HEK293 (cell line): Measurements from ENCODE around the gene ARID3B.

ENCODE experiments used
- BCL11A ChIP-seq: fragments of 450-650 bp; formaldehyde crosslinking; IDR thresholded peaks from 2 replicates; pipeline ENCODE4 v1.5.1; 2016; ENCODE audit warnings: low read depth, missing biosample characterization, missing genetic modification characterization
- EGR2 ChIP-seq: fragments of 450-650 bp; formaldehyde crosslinking; IDR thresholded peaks from 2 replicates; pipeline ENCODE4 v1.5.1; 2016; ENCODE audit warnings: low read depth, missing biosample characterization, missing genetic modification characterization
- GLIS1 ChIP-seq: fragments of 450-650 bp; formaldehyde crosslinking; IDR thresholded peaks from 2 replicates; pipeline ENCODE4 v1.5.1; 2016; ENCODE audit warnings: missing biosample characterization, missing genetic modification characterization
- GLIS2 ChIP-seq: fragments of 450-650 bp; formaldehyde crosslinking; IDR thresholded peaks from 2 replicates; pipeline ENCODE4 v1.5.1; 2016; ENCODE audit warnings: missing biosample characterization, missing genetic modification characterization
- KLF10 ChIP-seq: fragments of 450-650 bp; IDR thresholded peaks from 2 replicates; pipeline ENCODE4 v1.5.1; 2018; ENCODE audit warnings: missing biosample characterization, mild to moderate bottlenecking, missing genetic modification characterization
- MZF1 ChIP-seq: fragments of 450-650 bp; formaldehyde crosslinking; IDR thresholded peaks from 2 replicates; pipeline ENCODE4 v1.5.1; 2017; ENCODE audit warnings: missing biosample characterization, missing genetic modification characterization, borderline replicate concordance
- WT1 ChIP-seq: fragments of 450-650 bp; formaldehyde crosslinking; IDR thresholded peaks from 2 replicates; pipeline ENCODE4 v1.5.1; 2016; ENCODE audit warnings: missing biosample characterization, missing genetic modification characterization
- ZBTB17 ChIP-seq: fragments of 450-650 bp; formaldehyde crosslinking; IDR thresholded peaks from 2 replicates; pipeline ENCODE4 v1.5.1; 2016; ENCODE audit warnings: missing biosample characterization, missing genetic modification characterization
- ZBTB20 ChIP-seq: fragments of 450-650 bp; formaldehyde crosslinking; IDR thresholded peaks from 2 replicates; pipeline ENCODE4 v1.5.1; 2016; ENCODE audit warnings: missing biosample characterization, missing genetic modification characterization
- ZFP41 ChIP-seq: fragments of 450-650 bp; formaldehyde crosslinking; IDR thresholded peaks from 2 replicates; pipeline ENCODE4 v1.5.1; 2016; ENCODE audit warnings: missing biosample characterization, missing genetic modification characterization, borderline replicate concordance
- ZNF155 ChIP-seq: fragments of 450-650 bp; formaldehyde crosslinking; IDR thresholded peaks from 2 replicates; pipeline ENCODE4 v1.5.1; 2016; ENCODE audit warnings: missing biosample characterization, missing genetic modification characterization
- ZNF184 ChIP-seq: fragments of 450-650 bp; IDR thresholded peaks from 2 replicates; pipeline ENCODE4 v1.5.1; 2018; ENCODE audit warnings: missing biosample characterization, mild to moderate bottlenecking, missing genetic modification characterization
- ZNF335 ChIP-seq: fragments of 450-650 bp; formaldehyde crosslinking; conservative IDR thresholded peaks from 2 replicates; pipeline ENCODE4 v1.5.1; 2016; ENCODE audit warnings: missing biosample characterization, missing genetic modification characterization
- ZNF341 ChIP-seq: fragments of 450-650 bp; formaldehyde crosslinking; IDR thresholded peaks from 2 replicates; pipeline ENCODE4; 2016; ENCODE audit warnings: low read depth, missing biosample characterization, missing genetic modification characterization
- ZNF391 ChIP-seq: fragments of 450-650 bp; formaldehyde crosslinking; IDR thresholded peaks from 2 replicates; pipeline ENCODE4 v1.5.1; 2016; ENCODE audit warnings: low read depth, missing biosample characterization, missing genetic modification characterization, borderline replicate concordance
- ZNF558 ChIP-seq: fragments of 450-650 bp; formaldehyde crosslinking; IDR thresholded peaks from 2 replicates; pipeline ENCODE4 v1.5.1; 2016; ENCODE audit warnings: missing biosample characterization, missing genetic modification characterization
- ZNF600 ChIP-seq: fragments of 450-650 bp; formaldehyde crosslinking; IDR thresholded peaks from 2 replicates; pipeline ENCODE4 v1.5.1; 2016; ENCODE audit warnings: missing biosample characterization, missing genetic modification characterization
- ZNF629 ChIP-seq: fragments of 450-650 bp; formaldehyde crosslinking; IDR thresholded peaks from 2 replicates; pipeline ENCODE4 v1.5.1; 2017; ENCODE audit warnings: missing biosample characterization, missing genetic modification characterization
- ZNF660 ChIP-seq: fragments of 450-650 bp; IDR thresholded peaks from 2 replicates; pipeline ENCODE4 v1.5.1; 2018; ENCODE audit warnings: missing biosample characterization, mild to moderate bottlenecking, missing genetic modification characterization
- ZNF707 ChIP-seq: fragments of 450-650 bp; formaldehyde crosslinking; IDR thresholded peaks from 2 replicates; pipeline ENCODE4 v1.5.1; 2016; ENCODE audit warnings: missing biosample characterization, missing genetic modification characterization
- ZNF76 ChIP-seq: fragments of 450-650 bp; formaldehyde crosslinking; IDR thresholded peaks from 2 replicates; pipeline ENCODE4; 2016; ENCODE audit warnings: low read depth, missing biosample characterization, missing genetic modification characterization, borderline replicate concordance
- ZNF785 ChIP-seq: fragments of 450-650 bp; formaldehyde crosslinking; IDR thresholded peaks from 2 replicates; pipeline ENCODE4 v1.5.1; 2016; ENCODE audit warnings: missing biosample characterization, missing genetic modification characterization
- ZNF792 ChIP-seq: fragments of 450-650 bp; formaldehyde crosslinking; IDR thresholded peaks from 2 replicates; pipeline ENCODE4 v1.5.1; 2016; ENCODE audit warnings: missing biosample characterization, missing genetic modification characterization
- ZNF830 ChIP-seq: fragments of 450-650 bp; IDR thresholded peaks from 2 replicates; pipeline ENCODE4 v1.5.0; 2018; ENCODE audit warnings: missing biosample characterization, missing genetic modification characterization, low read depth, mild to moderate bottlenecking, moderate library complexity
- ZSCAN16 ChIP-seq: fragments of 450-650 bp; formaldehyde crosslinking; IDR thresholded peaks from 2 replicates; pipeline ENCODE4 v1.5.1; 2016; ENCODE audit warnings: missing biosample characterization, missing genetic modification characterization
- TF ChIP-seq, protein P1 (sequence below): IDR thresholded peaks from 2 replicates; pipeline ENCODE4 v1.6.1; 2011; ENCODE audit warnings: mild to moderate bottlenecking, low read depth, low read length, borderline replicate concordance
- TF ChIP-seq, protein P2 (sequence below): fragments of 450-650 bp; formaldehyde crosslinking; IDR thresholded peaks from 2 replicates; pipeline ENCODE4 v1.5.1; 2017; ENCODE audit warnings: missing biosample characterization, missing genetic modification characterization
- TF ChIP-seq, protein P3 (sequence below): fragments of 450-650 bp; formaldehyde crosslinking; conservative IDR thresholded peaks from 2 replicates; pipeline ENCODE4 v1.5.1; 2016; ENCODE audit warnings: low read depth, missing biosample characterization, missing genetic modification characterization
- TF ChIP-seq, protein P4 (sequence below): fragments of 450-650 bp; formaldehyde crosslinking; IDR thresholded peaks from 2 replicates; pipeline ENCODE4 v1.5.1; 2016; ENCODE audit warnings: missing biosample characterization, missing genetic modification characterization
- TF ChIP-seq, protein P5 (sequence below): fragments of 450-650 bp; IDR thresholded peaks from 2 replicates; pipeline ENCODE4 v1.5.1; 2018; ENCODE audit warnings: missing biosample characterization, missing genetic modification characterization
- TF ChIP-seq, protein P6 (sequence below): fragments of 450-650 bp; formaldehyde crosslinking; IDR thresholded peaks from 2 replicates; pipeline ENCODE4 v1.5.1; 2016; ENCODE audit warnings: missing biosample characterization, missing genetic modification characterization

ARID3B gene

DNA sequence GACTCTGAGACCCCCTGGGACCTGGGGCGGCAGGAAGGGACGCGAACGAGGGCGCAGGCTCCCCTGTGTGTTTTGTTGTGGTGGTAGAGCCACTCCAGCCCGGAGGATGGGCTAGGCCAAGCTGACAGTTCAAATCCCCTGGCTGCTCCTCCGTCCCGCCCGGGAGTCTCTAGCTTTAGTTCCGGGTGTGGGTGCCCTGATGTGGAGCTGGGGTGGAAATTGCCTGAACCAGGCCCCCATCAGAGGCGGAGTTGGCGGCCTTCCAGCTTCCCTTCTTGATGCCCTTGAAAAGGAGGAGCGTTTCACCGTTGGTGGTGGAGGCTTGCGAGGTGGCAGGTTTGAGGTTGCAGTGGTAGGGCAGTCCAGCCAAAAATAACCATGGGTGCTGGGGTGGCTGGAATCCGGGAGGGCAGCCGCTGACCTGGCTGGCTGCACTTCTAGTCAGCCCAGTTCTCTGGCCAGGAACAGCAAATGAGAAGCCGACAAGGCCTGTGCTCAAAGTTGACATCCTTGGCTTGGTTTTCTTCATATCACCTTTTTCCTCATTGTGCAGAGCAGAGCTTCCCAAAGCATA is 75.4 kb downstream of the ARID3B start (continued):
- TF ChIP-seq, protein P1, sequence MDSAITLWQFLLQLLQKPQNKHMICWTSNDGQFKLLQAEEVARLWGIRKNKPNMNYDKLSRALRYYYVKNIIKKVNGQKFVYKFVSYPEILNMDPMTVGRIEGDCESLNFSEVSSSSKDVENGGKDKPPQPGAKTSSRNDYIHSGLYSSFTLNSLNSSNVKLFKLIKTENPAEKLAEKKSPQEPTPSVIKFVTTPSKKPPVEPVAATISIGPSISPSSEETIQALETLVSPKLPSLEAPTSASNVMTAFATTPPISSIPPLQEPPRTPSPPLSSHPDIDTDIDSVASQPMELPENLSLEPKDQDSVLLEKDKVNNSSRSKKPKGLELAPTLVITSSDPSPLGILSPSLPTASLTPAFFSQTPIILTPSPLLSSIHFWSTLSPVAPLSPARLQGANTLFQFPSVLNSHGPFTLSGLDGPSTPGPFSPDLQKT: no peak
- TF ChIP-seq WT1 (tag by site-specific recombination): peak; percentile 37; the same call in 1 of the 2 replicates
- no peak for TF ChIP-seq ZNF155 (tag by site-specific recombination)
- no peak for TF ChIP-seq ZNF76 (tag by site-specific recombination)
- no peak for TF ChIP-seq MZF1
- TF ChIP-seq ZNF792 (tag by site-specific recombination): no peak
- TF ChIP-seq ZNF629 (tag by site-specific recombination): 0 out of 2 replicates have a peak, but pooled peaks have one; percentile 8
- TF ChIP-seq EGR2: peak; percentile 48; the same call in 1 of the 2 replicates
- TF ChIP-seq, protein P2, sequence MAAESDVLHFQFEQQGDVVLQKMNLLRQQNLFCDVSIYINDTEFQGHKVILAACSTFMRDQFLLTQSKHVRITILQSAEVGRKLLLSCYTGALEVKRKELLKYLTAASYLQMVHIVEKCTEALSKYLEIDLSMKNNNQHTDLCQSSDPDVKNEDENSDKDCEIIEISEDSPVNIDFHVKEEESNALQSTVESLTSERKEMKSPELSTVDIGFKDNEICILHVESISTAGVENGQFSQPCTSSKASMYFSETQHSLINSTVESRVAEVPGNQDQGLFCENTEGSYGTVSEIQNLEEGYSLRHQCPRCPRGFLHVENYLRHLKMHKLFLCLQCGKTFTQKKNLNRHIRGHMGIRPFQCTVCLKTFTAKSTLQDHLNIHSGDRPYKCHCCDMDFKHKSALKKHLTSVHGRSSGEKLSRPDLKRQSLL (tag by site-specific recombination): peak; percentile 44; the same call in 1 of the 2 replicates
- TF ChIP-seq ZNF707 (tag by site-specific recombination): no peak
- TF ChIP-seq ZNF600: peak; percentile 87
- no peak for TF ChIP-seq ZNF830
- TF ChIP-seq, protein P3, sequence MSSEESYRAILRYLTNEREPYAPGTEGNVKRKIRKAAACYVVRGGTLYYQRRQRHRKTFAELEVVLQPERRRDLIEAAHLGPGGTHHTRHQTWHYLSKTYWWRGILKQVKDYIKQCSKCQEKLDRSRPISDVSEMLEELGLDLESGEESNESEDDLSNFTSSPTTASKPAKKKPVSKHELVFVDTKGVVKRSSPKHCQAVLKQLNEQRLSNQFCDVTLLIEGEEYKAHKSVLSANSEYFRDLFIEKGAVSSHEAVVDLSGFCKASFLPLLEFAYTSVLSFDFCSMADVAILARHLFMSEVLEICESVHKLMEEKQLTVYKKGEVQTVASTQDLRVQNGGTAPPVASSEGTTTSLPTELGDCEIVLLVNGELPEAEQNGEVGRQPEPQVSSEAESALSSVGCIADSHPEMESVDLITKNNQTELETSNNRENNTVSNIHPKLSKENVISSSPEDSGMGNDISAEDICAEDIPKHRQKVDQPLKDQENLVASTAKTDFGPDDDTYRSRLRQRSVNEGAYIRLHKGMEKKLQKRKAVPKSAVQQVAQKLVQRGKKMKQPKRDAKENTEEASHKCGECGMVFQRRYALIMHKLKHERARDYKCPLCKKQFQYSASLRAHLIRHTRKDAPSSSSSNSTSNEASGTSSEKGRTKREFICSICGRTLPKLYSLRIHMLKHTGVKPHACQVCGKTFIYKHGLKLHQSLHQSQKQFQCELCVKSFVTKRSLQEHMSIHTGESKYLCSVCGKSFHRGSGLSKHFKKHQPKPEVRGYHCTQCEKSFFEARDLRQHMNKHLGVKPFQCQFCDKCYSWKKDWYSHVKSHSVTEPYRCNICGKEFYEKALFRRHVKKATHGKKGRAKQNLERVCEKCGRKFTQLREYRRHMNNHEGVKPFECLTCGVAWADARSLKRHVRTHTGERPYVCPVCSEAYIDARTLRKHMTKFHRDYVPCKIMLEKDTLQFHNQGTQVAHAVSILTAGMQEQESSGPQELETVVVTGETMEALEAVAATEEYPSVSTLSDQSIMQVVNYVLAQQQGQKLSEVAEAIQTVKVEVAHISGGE (tag by site-specific recombination): no peak; the same call in 1 of the 2 replicates
- TF ChIP-seq GLIS2 (tag by site-specific recombination): peak; percentile 96; the same call in 1 of the 2 replicates
- TF ChIP-seq GLIS1: peak; percentile 86
- no peak for TF ChIP-seq ZNF785 (tag by site-specific recombination)
- TF ChIP-seq, protein P4, sequence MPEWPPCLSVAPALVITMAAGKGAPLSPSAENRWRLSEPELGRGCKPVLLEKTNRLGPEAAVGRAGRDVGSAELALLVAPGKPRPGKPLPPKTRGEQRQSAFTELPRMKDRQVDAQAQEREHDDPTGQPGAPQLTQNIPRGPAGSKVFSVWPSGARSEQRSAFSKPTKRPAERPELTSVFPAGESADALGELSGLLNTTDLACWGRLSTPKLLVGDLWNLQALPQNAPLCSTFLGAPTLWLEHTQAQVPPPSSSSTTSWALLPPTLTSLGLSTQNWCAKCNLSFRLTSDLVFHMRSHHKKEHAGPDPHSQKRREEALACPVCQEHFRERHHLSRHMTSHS: no peak
- no peak for TF ChIP-seq BCL11A (tag by site-specific recombination)
- peak; percentile 47; the same call in 1 of the 2 replicates for TF ChIP-seq ZNF341 (tag by site-specific recombination)
- no peak for TF ChIP-seq ZFP41 (tag by site-specific recombination)
- TF ChIP-seq, protein P5, sequence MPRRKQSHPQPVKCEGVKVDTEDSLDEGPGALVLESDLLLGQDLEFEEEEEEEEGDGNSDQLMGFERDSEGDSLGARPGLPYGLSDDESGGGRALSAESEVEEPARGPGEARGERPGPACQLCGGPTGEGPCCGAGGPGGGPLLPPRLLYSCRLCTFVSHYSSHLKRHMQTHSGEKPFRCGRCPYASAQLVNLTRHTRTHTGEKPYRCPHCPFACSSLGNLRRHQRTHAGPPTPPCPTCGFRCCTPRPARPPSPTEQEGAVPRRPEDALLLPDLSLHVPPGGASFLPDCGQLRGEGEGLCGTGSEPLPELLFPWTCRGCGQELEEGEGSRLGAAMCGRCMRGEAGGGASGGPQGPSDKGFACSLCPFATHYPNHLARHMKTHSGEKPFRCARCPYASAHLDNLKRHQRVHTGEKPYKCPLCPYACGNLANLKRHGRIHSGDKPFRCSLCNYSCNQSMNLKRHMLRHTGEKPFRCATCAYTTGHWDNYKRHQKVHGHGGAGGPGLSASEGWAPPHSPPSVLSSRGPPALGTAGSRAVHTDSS: no peak
- TF ChIP-seq, protein P6, sequence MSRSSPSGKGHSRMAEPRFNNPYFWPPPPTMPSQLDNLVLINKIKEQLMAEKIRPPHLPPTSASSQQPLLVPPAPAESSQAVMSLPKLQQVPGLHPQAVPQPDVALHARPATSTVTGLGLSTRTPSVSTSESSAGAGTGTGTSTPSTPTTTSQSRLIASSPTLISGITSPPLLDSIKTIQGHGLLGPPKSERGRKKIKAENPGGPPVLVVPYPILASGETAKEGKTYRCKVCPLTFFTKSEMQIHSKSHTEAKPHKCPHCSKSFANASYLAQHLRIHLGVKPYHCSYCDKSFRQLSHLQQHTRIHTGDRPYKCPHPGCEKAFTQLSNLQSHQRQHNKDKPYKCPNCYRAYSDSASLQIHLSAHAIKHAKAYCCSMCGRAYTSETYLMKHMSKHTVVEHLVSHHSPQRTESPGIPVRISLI (tag by site-specific recombination): no peak
- no peak for TF ChIP-seq ZSCAN16
- no peak for TF ChIP-seq ZNF184
- peak; percentile 72 for TF ChIP-seq ZNF335 (tag by site-specific recombination)
- TF ChIP-seq ZBTB17: peak; percentile 59
- TF ChIP-seq ZBTB20 (tag by site-specific recombination): peak; percentile 95
- no peak for TF ChIP-seq ZNF391 (tag by site-specific recombination)
- TF ChIP-seq KLF10 (tag by site-specific recombination): no peak
- TF ChIP-seq ZNF660: 0 out of 2 replicates have a peak, but pooled peaks have one; percentile 59
- no peak for TF ChIP-seq ZNF558
- TF ChIP-seq, all 188 proteins: peak for 26
